Measurements from ENCODE around the gene MYL3. TPM values are rescaled to one million over a fixed set of nuclear protein-coding genes. Genes with fewer than 3 reads are reported as not detected.

The MYL3 gene
- polyA plus RNA-seq, 1 donor (not counting 4 experiments of a cell fraction or from before 2014, with no cell fraction given), result not detected

DNA sequence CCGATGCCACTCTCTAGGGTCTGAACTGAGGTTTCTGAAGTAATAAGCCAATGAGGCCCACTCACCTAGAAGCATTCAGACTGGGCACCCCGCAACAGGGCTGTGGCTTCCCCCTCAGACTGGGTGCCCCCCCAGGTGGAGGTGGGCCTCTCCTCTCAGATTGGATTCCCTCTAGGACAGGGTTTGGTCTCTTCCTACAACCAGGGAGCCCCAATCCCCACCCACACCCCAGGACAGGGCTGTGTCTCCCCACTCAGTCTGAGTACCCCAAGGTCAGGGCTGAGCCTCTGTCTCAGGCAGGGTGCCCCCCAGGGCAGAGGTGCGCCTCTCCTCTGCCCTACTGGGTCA is 41.9 kb upstream of the MYL3 start:
- DNase-seq (ENCODE audit: low read depth, low spot score) (no peak), FAIRE-seq (no peak)
- H3K9me3 ChIP-seq (ENCODE audit: control insufficient read depth, low read depth, low read length), result no peaks in the 10 kb centered on the region
- no peaks in the 10 kb centered on the region for H3K36me3 ChIP-seq (ENCODE audit: control insufficient read depth in 2 of 2, extremely low read depth in 1 of 2, insufficient read depth in 2 of 2, low read length in 2 of 2)
- H4K20me1 ChIP-seq (ENCODE audit: control insufficient read depth, extremely low read depth, insufficient read depth, low read length), result no peaks in the 10 kb centered on the region
- H3K27me3 ChIP-seq (ENCODE audit: control insufficient read depth, extremely low read depth, insufficient read depth, low read length), result no peaks in the 10 kb centered on the region
- no peak overlapping the region for H3K4me2 ChIP-seq (ENCODE audit: control insufficient read depth, extremely low read depth, insufficient read depth, low read depth, low read length)
- H3K9me1 ChIP-seq (ENCODE audit: control insufficient read depth, extremely low read depth, insufficient read depth, low read length), result no peaks in the 10 kb centered on the region
- H3K4me3 ChIP-seq (ENCODE audit: control insufficient read depth in 2 of 3, extremely low read depth in 1 of 3, insufficient read depth in 2 of 3, low read depth in 1 of 3, low read length in 3 of 3), result no peak overlapping the region
- no peak for TF ChIP-seq EZH2 (IDR thresholded peaks at IDR 0.05; ENCODE audit: low read length)
- TF ChIP-seq, protein P1, sequence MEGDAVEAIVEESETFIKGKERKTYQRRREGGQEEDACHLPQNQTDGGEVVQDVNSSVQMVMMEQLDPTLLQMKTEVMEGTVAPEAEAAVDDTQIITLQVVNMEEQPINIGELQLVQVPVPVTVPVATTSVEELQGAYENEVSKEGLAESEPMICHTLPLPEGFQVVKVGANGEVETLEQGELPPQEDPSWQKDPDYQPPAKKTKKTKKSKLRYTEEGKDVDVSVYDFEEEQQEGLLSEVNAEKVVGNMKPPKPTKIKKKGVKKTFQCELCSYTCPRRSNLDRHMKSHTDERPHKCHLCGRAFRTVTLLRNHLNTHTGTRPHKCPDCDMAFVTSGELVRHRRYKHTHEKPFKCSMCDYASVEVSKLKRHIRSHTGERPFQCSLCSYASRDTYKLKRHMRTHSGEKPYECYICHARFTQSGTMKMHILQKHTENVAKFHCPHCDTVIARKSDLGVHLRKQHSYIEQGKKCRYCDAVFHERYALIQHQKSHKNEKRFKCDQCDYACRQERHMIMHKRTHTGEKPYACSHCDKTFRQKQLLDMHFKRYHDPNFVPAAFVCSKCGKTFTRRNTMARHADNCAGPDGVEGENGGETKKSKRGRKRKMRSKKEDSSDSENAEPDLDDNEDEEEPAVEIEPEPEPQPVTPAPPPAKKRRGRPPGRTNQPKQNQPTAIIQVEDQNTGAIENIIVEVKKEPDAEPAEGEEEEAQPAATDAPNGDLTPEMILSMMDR (optimal IDR thresholded peaks at IDR 0.05 in 1 of 3, IDR thresholded peaks at IDR 0.05 in 1 of 3, conservative IDR thresholded peaks at IDR 0.05 in 1 of 3; ENCODE audit: extremely low read depth in 1 of 3, insufficient read depth in 2 of 3, low read length in 3 of 3), result no peak
- H3K79me2 ChIP-seq (ENCODE audit: control insufficient read depth, insufficient read depth, low read length), result no peaks in the 10 kb centered on the region
- no peak overlapping the region for H2AFZ ChIP-seq (ENCODE audit: control insufficient read depth, low read length)
- peaks cover 12% of the 10 kb centered on the region for H3K4me1 ChIP-seq (ENCODE audit: control insufficient read depth, extremely low read depth, insufficient read depth, low read length)
- dilution Hi-C loops (cut with MboI; ENCODE audit: extremely low pct_ligation_motif_present, low sequenced_read_pairs), result no loop called here
- H3K27ac ChIP-seq (ENCODE audit: control insufficient read depth, insufficient read depth, low read length), result no peak overlapping the region
- no peak overlapping the region for H3K9ac ChIP-seq (ENCODE audit: control insufficient read depth, extremely low read depth, insufficient read depth, low read length)

DNA sequence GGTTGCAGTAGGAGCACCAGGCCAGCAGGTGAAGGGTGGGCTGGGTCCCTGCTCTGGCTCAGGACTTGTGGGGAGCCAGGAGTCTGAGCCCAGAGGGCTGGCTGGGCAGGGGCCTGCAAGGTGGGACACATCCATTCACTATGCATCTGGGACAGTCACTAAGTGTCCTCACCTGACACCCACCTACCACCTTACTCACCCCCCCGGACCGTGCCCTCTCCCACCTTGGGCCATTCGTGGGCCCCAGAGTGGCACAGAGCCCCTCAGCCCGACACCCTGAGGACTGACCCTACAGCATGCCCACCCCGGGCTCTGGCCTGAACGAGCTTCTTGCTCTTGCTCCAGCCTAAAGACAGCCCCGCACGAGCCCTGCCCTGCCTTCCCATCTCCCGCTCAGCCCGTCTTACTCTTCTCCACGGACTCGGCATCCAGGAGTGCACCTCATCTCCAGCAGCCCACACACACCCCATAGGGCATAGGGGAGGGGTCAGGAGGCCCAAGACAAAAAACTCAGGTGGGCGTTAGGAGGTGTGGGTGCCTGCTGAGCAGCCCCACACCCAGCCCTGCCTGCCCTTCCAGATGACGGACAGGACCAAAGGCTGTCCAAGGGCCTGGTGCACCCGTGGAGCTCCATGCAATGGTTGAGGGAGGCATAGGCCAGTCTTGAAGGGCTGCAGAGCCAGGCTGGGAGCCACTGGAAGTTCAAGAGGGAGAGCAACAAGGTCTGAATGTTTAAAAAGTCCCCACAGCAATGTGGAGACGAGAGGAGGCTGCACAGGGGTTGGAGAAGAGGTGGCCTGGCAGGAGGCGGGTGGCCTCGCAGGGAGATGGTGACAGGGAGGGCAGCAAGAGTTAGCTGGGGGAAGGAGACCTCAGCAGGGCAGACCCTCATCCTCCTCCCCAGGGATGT is 41.3 kb upstream of the MYL3 start:
- no peak for TF ChIP-seq EZH2 (IDR thresholded peaks at IDR 0.05; ENCODE audit: low read length)
- TF ChIP-seq, protein P1 (optimal IDR thresholded peaks at IDR 0.05 in 1 of 3, IDR thresholded peaks at IDR 0.05 in 1 of 3, conservative IDR thresholded peaks at IDR 0.05 in 1 of 3; ENCODE audit: extremely low read depth in 1 of 3, insufficient read depth in 2 of 3, low read length in 3 of 3), result no peak
- Histone ChIP-seq H3K9ac (ENCODE audit: control insufficient read depth, extremely low read depth, insufficient read depth, low read length) (no peak overlapping the region), H3K4me2 (ENCODE audit: control insufficient read depth, extremely low read depth, insufficient read depth, low read depth, low read length) (no peak overlapping the region), H2AFZ (ENCODE audit: control insufficient read depth, low read length) (no peak overlapping the region), H3K9me3 (ENCODE audit: control insufficient read depth, low read depth, low read length) (no peaks in the 10 kb centered on the region), H3K27me3 (ENCODE audit: control insufficient read depth, extremely low read depth, insufficient read depth, low read length) (no peaks in the 10 kb centered on the region), H3K4me3 (ENCODE audit: control insufficient read depth in 2 of 3, extremely low read depth in 1 of 3, insufficient read depth in 2 of 3, low read depth in 1 of 3, low read length in 3 of 3) (no peak overlapping the region), H4K20me1 (ENCODE audit: control insufficient read depth, extremely low read depth, insufficient read depth, low read length) (no peaks in the 10 kb centered on the region), H3K4me1 (ENCODE audit: control insufficient read depth, extremely low read depth, insufficient read depth, low read length) (peaks cover 12% of the 10 kb centered on the region), H3K9me1 (ENCODE audit: control insufficient read depth, extremely low read depth, insufficient read depth, low read length) (no peaks in the 10 kb centered on the region), H3K79me2 (ENCODE audit: control insufficient read depth, insufficient read depth, low read length) (no peaks in the 10 kb centered on the region), H3K27ac (ENCODE audit: control insufficient read depth, insufficient read depth, low read length) (no peak overlapping the region), H3K36me3 (ENCODE audit: control insufficient read depth in 2 of 2, extremely low read depth in 1 of 2, insufficient read depth in 2 of 2, low read length in 2 of 2) (no peaks in the 10 kb centered on the region)
- FAIRE-seq (no peak), DNase-seq (ENCODE audit: low read depth, low spot score) (no peak)
- dilution Hi-C loops (cut with MboI; ENCODE audit: extremely low pct_ligation_motif_present, low sequenced_read_pairs), result no loop called here
